ENCODE data around the gene PSMD14. TPM values are rescaled to one million over a fixed set of nuclear protein-coding genes. Genes with fewer than 3 reads are reported as not detected.

PSMD14 gene
- total RNA-seq, 1 experiment from 2014 or later, result 118 TPM

DNA sequence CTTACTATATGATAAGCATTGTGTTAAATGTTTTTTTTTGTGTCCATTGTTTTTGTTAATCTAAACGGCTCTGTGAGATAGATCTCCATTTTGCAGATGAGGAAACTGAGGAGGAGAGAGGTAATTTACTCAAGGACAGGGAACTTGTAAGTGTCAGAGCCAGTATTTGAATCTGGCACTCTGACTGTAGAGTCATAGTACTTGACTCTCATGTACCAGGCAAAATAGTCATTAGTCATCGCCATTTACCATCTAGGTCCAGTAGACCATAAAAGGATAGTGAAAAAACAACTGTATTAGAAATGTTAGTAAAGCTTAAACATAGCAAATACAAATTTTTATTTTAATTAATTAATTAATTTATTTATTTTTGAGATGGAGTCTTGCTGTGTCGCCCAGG is 4.8 kb downstream of the PSMD14 start:
- ChIA-PET POLR2A (no interaction called here), CTCF (no interaction called here), RAD21 (ENCODE audit: low non-redundant PET in 1 of 2, low total read pairs in 2 of 2, uncharacterized antibody in 2 of 2, unreplicated experiment in 2 of 2) (no interaction called here)
- Histone ChIP-seq H3K27ac (ENCODE audit: low read depth, low read length) (no peak overlapping the region), H3K4me3 (replicated peaks in 1 of 2; ENCODE audit: low read depth in 1 of 2, low read length in 2 of 2) (no peak overlapping the region), H3K36me3 (ENCODE audit: control insufficient read depth in 1 of 2, insufficient read depth in 2 of 2, low read length in 2 of 2) (peaks cover 2 to 3% of the 10 kb centered on the region in 2 experiments; a peak in 1 of 4 replicates), H3K27me3 (ENCODE audit: insufficient read depth, low read length) (no peaks in the 10 kb centered on the region), H3K9ac (ENCODE audit: low read length) (no peak overlapping the region), H3K4me1 (ENCODE audit: control insufficient read depth in 1 of 2, insufficient read depth in 2 of 2, low read length in 2 of 2) (peaks cover 0 to 11% of the 10 kb centered on the region in 2 experiments; a peak in 2 of 4 replicates), H3K4me2 (ENCODE audit: low read length) (no peak overlapping the region), H3K79me2 (ENCODE audit: insufficient read depth, low read length) (peaks cover 100% of the 10 kb centered on the region), H4K20me1 (ENCODE audit: insufficient read depth) (peaks cover 26% of the 10 kb centered on the region), H3K9me3 (ENCODE audit: control insufficient read depth in 1 of 2, insufficient read depth in 1 of 2, low read depth in 1 of 2, low read length in 2 of 2) (no peaks in the 10 kb centered on the region), H2AFZ (ENCODE audit: low read depth, low read length, poor library complexity, severe bottlenecking) (no peak overlapping the region), H3K9me2 (ENCODE audit: insufficient read depth) (no peaks in the 10 kb centered on the region)
- ATAC-seq (no peak), DNase-seq (ENCODE audit: low read depth, low spot score) (no peak)
- no peak for TF ChIP-seq RAD21 (IDR thresholded peaks at IDR 0.05; ENCODE audit: low read depth)
- no peak for TF ChIP-seq EZH2phosphoT487 (IDR thresholded peaks at IDR 0.05; ENCODE audit: borderline replicate concordance)
- no peak for TF ChIP-seq JUND (IDR thresholded peaks at IDR 0.05)
- TF ChIP-seq ZNF274 (IDR thresholded peaks at IDR 0.05; ENCODE audit: low read depth, low read length), result no peak
- TF ChIP-seq ELF1 (IDR thresholded peaks at IDR 0.05; ENCODE audit: borderline replicate concordance, low read depth), result no peak
- TF ChIP-seq POLR2A (IDR thresholded peaks at IDR 0.05; ENCODE audit: borderline replicate concordance, extremely low read depth, insufficient read depth, insufficient read length), result no peak
- no peak for TF ChIP-seq EZH2 (IDR thresholded peaks at IDR 0.05)
- TF ChIP-seq, protein P1, sequence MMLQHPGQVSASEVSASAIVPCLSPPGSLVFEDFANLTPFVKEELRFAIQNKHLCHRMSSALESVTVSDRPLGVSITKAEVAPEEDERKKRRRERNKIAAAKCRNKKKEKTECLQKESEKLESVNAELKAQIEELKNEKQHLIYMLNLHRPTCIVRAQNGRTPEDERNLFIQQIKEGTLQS (IDR thresholded peaks at IDR 0.05), result no peak
- TF ChIP-seq TCF7L2 (IDR thresholded peaks at IDR 0.05; ENCODE audit: borderline replicate concordance, extremely low read depth, insufficient read depth, insufficient read length), result no peak
- TF ChIP-seq, protein P2, sequence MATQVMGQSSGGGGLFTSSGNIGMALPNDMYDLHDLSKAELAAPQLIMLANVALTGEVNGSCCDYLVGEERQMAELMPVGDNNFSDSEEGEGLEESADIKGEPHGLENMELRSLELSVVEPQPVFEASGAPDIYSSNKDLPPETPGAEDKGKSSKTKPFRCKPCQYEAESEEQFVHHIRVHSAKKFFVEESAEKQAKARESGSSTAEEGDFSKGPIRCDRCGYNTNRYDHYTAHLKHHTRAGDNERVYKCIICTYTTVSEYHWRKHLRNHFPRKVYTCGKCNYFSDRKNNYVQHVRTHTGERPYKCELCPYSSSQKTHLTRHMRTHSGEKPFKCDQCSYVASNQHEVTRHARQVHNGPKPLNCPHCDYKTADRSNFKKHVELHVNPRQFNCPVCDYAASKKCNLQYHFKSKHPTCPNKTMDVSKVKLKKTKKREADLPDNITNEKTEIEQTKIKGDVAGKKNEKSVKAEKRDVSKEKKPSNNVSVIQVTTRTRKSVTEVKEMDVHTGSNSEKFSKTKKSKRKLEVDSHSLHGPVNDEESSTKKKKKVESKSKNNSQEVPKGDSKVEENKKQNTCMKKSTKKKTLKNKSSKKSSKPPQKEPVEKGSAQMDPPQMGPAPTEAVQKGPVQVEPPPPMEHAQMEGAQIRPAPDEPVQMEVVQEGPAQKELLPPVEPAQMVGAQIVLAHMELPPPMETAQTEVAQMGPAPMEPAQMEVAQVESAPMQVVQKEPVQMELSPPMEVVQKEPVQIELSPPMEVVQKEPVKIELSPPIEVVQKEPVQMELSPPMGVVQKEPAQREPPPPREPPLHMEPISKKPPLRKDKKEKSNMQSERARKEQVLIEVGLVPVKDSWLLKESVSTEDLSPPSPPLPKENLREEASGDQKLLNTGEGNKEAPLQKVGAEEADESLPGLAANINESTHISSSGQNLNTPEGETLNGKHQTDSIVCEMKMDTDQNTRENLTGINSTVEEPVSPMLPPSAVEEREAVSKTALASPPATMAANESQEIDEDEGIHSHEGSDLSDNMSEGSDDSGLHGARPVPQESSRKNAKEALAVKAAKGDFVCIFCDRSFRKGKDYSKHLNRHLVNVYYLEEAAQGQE (IDR thresholded peaks at IDR 0.05; ENCODE audit: low read depth), result no peak
- no peak for TF ChIP-seq SRF (IDR thresholded peaks at IDR 0.05; ENCODE audit: low read depth)
- TF ChIP-seq, protein P3, sequence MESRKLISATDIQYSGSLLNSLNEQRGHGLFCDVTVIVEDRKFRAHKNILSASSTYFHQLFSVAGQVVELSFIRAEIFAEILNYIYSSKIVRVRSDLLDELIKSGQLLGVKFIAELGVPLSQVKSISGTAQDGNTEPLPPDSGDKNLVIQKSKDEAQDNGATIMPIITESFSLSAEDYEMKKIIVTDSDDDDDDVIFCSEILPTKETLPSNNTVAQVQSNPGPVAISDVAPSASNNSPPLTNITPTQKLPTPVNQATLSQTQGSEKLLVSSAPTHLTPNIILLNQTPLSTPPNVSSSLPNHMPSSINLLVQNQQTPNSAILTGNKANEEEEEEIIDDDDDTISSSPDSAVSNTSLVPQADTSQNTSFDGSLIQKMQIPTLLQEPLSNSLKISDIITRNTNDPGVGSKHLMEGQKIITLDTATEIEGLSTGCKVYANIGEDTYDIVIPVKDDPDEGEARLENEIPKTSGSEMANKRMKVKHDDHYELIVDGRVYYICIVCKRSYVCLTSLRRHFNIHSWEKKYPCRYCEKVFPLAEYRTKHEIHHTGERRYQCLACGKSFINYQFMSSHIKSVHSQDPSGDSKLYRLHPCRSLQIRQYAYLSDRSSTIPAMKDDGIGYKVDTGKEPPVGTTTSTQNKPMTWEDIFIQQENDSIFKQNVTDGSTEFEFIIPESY (IDR thresholded peaks at IDR 0.05; ENCODE audit: extremely low read depth, insufficient replicate concordance, low read length), result no peak
- TF ChIP-seq ZFX (IDR thresholded peaks at IDR 0.05), result no peak
- TF ChIP-seq SIN3A (IDR thresholded peaks at IDR 0.05; ENCODE audit: low read depth), result no peak
- TF ChIP-seq YY1 (IDR thresholded peaks at IDR 0.05; ENCODE audit: extremely low read depth, insufficient replicate concordance, low read depth, low read length), result no peak
- no peak for TF ChIP-seq EGR1 (IDR thresholded peaks at IDR 0.05; ENCODE audit: low read depth)
- TF ChIP-seq CEBPB (IDR thresholded peaks at IDR 0.05; ENCODE audit: low read depth), result no peak
- TF ChIP-seq, protein P4, sequence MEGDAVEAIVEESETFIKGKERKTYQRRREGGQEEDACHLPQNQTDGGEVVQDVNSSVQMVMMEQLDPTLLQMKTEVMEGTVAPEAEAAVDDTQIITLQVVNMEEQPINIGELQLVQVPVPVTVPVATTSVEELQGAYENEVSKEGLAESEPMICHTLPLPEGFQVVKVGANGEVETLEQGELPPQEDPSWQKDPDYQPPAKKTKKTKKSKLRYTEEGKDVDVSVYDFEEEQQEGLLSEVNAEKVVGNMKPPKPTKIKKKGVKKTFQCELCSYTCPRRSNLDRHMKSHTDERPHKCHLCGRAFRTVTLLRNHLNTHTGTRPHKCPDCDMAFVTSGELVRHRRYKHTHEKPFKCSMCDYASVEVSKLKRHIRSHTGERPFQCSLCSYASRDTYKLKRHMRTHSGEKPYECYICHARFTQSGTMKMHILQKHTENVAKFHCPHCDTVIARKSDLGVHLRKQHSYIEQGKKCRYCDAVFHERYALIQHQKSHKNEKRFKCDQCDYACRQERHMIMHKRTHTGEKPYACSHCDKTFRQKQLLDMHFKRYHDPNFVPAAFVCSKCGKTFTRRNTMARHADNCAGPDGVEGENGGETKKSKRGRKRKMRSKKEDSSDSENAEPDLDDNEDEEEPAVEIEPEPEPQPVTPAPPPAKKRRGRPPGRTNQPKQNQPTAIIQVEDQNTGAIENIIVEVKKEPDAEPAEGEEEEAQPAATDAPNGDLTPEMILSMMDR (IDR thresholded peaks at IDR 0.05 in 2 of 3, conservative IDR thresholded peaks at IDR 0.05 in 1 of 3; ENCODE audit: borderline replicate concordance in 1 of 3, insufficient read depth in 1 of 3, low read depth in 2 of 3, low read length in 2 of 3), result no peak
- no peak for TF ChIP-seq SP1 (IDR thresholded peaks at IDR 0.05; ENCODE audit: low read depth)
- BruUV-seq (replicated peaks), result no TSS peak
- intact Hi-C loops (cut with micrococcal nuclease), result no loop called here

Measured in HCT116 (cell line).